H1 (cell line): ENCODE data around the gene PACS1. TPM values are rescaled to one million over a fixed set of nuclear protein-coding genes. Genes with fewer than 3 reads are reported as not detected.

Experiments used
- CTCF ChIA-PET: fragments of 300-600 bp; sonication (Branson Sonifier 250); formaldehyde crosslinking; loops from one replicate; lab custom pipeline; 2021; ENCODE audit not compliant: partially characterized antibody; lab: Charles Lee
- POLR2A ChIA-PET: fragments of 300-600 bp; sonication (Branson Sonifier 250); formaldehyde crosslinking; loops from one replicate; lab custom pipeline; 2021; ENCODE audit warnings: inconsistent platforms; ENCODE audit not compliant: partially characterized antibody; lab: Charles Lee
- DNase-seq, 2 experiments: peaks; one replicate each; pipeline versions ENCODE4 v3.0.0 to v3.0.0-alpha.2; 2010 to 2022; ENCODE audit warnings: low spot score in 2 of 2, low read depth in 1 of 2, mixed read lengths in 1 of 2
- FAIRE-seq: peaks from 2 replicates; lab custom pipeline; 2011; peaks lifted over from hg19 to GRCh38; lab: Jason Lieb, UNC
- H2AFZ ChIP-seq: 2 replicates; pipeline ENCODE4 v1.8.1; 2012; ENCODE audit warnings: low read length, inconsistent platforms
- H2AK5ac ChIP-seq: 2 replicates; pipeline ENCODE4 v1.6.1; 2013; ENCODE audit warnings: low read depth, low read length
- H2BK120ac ChIP-seq: replicated peaks from 2 replicates; pipeline ENCODE3; 2013; ENCODE audit warnings: low read depth, low read length, inconsistent platforms
- H2BK12ac ChIP-seq: 2 replicates; pipeline ENCODE4 v1.6.1; 2013; ENCODE audit warnings: low read depth, low read length
- H2BK15ac ChIP-seq: 2 replicates; pipeline ENCODE4 v1.6.1; 2013; ENCODE audit warnings: low read length
- H2BK20ac ChIP-seq: 2 replicates; pipeline ENCODE4 v1.6.1; 2013; ENCODE audit warnings: low read length
- H2BK5ac ChIP-seq: 2 replicates; pipeline ENCODE4 v1.6.1; 2013; ENCODE audit warnings: low read depth, low read length
- H3K14ac ChIP-seq: 2 replicates; pipeline ENCODE4 v1.6.1; 2013; ENCODE audit warnings: inconsistent platforms; ENCODE audit not compliant: insufficient read length
- H3K18ac ChIP-seq: 2 replicates; pipeline ENCODE4 v1.6.1; 2013; ENCODE audit warnings: low read length; ENCODE audit errors: extremely low read depth
- H3K23ac ChIP-seq: 2 replicates; pipeline ENCODE4 v1.6.1; 2013; ENCODE audit warnings: inconsistent platforms; ENCODE audit not compliant: insufficient read length
- H3K23me2 ChIP-seq: 2 replicates; pipeline ENCODE4 v1.6.1; 2013; ENCODE audit warnings: low read depth, low read length
- H3K27ac ChIP-seq: 2 replicates; pipeline ENCODE4 v1.6.1; 2011; ENCODE audit warnings: low read depth, low read length, inconsistent platforms
- H3K27me3 ChIP-seq, 4 experiments: replicated peaks in 1 of 4; 1 replicate in 1 of 4; 2 replicates in 3 of 4; pipeline versions ENCODE4 v1.6.1 to v1.8.1; 2011 to 2013; ENCODE audit warnings: low read length in 3 of 4, mild to moderate bottlenecking in 3 of 4, inconsistent platforms in 2 of 4, mixed read lengths in 2 of 4, moderate library complexity in 1 of 4; ENCODE audit not compliant: control insufficient read depth in 3 of 4, insufficient read depth in 3 of 4; ENCODE audit errors: extremely low read depth in 1 of 4
- H3K36me3 ChIP-seq, 4 experiments: 2 replicates each; pipeline versions ENCODE4 v1.6.1 to v1.8.1; 2011 to 2013; ENCODE audit warnings: mild to moderate bottlenecking in 4 of 4, low read length in 3 of 4, moderate library complexity in 2 of 4, control low read depth in 1 of 4, inconsistent platforms in 1 of 4; ENCODE audit not compliant: insufficient read depth in 4 of 4, control insufficient read depth in 2 of 4
- H3K4ac ChIP-seq: replicated peaks from 2 replicates; pipeline ENCODE3; 2013; ENCODE audit warnings: low read length, low read depth, mixed read lengths, inconsistent platforms; ENCODE audit not compliant: insufficient read length
- H3K4me1 ChIP-seq, 4 experiments: replicated peaks in 1 of 4; 1 replicate in 1 of 4; 2 replicates in 3 of 4; pipeline versions ENCODE4 v1.6.1 to v1.8.1; 2011 to 2013; ENCODE audit warnings: low read length in 3 of 4, inconsistent platforms in 2 of 4, mixed read lengths in 1 of 4; ENCODE audit not compliant: insufficient read depth in 4 of 4, control insufficient read depth in 3 of 4
- H3K4me2 ChIP-seq, 2 experiments: 2 replicates each; pipeline versions ENCODE4 v1.6.1 to v1.8.1; 2011 to 2013; ENCODE audit warnings: low read depth in 2 of 2, low read length in 2 of 2, control low read depth in 1 of 2, inconsistent platforms in 1 of 2, mild to moderate bottlenecking in 1 of 2; ENCODE audit not compliant: insufficient read depth in 1 of 2
- H3K4me3 ChIP-seq, 4 experiments: fragments of 200-600, 300-600 bp in 1 of 4; sonication (generic), shearing (Covaris generic), sonication (Bioruptor Twin) in 1 of 4; 2 replicates each; pipeline versions ENCODE4 v1.5.1 to v1.8.1; 2011 to 2016; ENCODE audit warnings: low read length in 4 of 4, low read depth in 3 of 4, control low read depth in 2 of 4, inconsistent platforms in 2 of 4, mild to moderate bottlenecking in 2 of 4, mixed read lengths in 1 of 4, moderate library complexity in 1 of 4; ENCODE audit not compliant: insufficient read depth in 2 of 4; ENCODE audit errors: extremely low read depth in 1 of 4
- H3K56ac ChIP-seq: replicated peaks from 2 replicates; pipeline ENCODE3; 2013; ENCODE audit warnings: low read depth, mild to moderate bottlenecking, mixed read lengths, low read length, inconsistent platforms; ENCODE audit not compliant: insufficient read length
- H3K79me1 ChIP-seq: 2 replicates; pipeline ENCODE4 v1.6.1; 2013; ENCODE audit warnings: low read depth, low read length, control low read depth
- H3K79me2 ChIP-seq, 2 experiments: 2 replicates each; pipeline versions ENCODE4 v1.6.1 to v1.8.1; 2012 to 2013; ENCODE audit warnings: low read length in 2 of 2, mild to moderate bottlenecking in 2 of 2, inconsistent platforms in 1 of 2; ENCODE audit not compliant: insufficient read depth in 2 of 2, control insufficient read depth in 1 of 2
- H3K9ac ChIP-seq, 4 experiments: replicated peaks in 1 of 4; 1 replicate in 1 of 4; 2 replicates in 3 of 4; pipeline versions ENCODE4 v1.6.1 to v1.8.1; 2011 to 2013; ENCODE audit warnings: low read depth in 3 of 4, low read length in 3 of 4, control low read depth in 2 of 4, mild to moderate bottlenecking in 2 of 4, moderate library complexity in 2 of 4, inconsistent platforms in 1 of 4; ENCODE audit errors: extremely low read depth in 1 of 4
- H3K9me3 ChIP-seq, 2 experiments: 2 replicates each; pipeline versions ENCODE4 v1.6.1 to v1.8.1; 2012 to 2013; ENCODE audit warnings: mild to moderate bottlenecking in 2 of 2, moderate library complexity in 2 of 2, control low read depth in 1 of 2, inconsistent platforms in 1 of 2, low read depth in 1 of 2, low read length in 1 of 2, mixed read lengths in 1 of 2; ENCODE audit not compliant: insufficient read depth in 2 of 2
- H4K20me1 ChIP-seq, 2 experiments: replicated peaks in 1 of 2; 2 replicates each; pipeline versions ENCODE3 to v1.8.1; 2011 to 2013; ENCODE audit warnings: inconsistent platforms in 2 of 2, low read length in 2 of 2, mild to moderate bottlenecking in 1 of 2; ENCODE audit not compliant: insufficient read depth in 2 of 2, control insufficient read depth in 1 of 2
- H4K5ac ChIP-seq: 2 replicates; pipeline ENCODE4 v1.6.1; 2013; ENCODE audit warnings: low read length, low read depth, mixed read lengths, inconsistent platforms; ENCODE audit not compliant: insufficient read length
- H4K8ac ChIP-seq: 2 replicates; pipeline ENCODE4 v1.8.0; 2013; ENCODE audit warnings: mild to moderate bottlenecking, moderate library complexity, low read length, inconsistent platforms; ENCODE audit not compliant: insufficient read depth; ENCODE audit errors: extremely low read depth
- H4K91ac ChIP-seq: replicated peaks from 2 replicates; pipeline ENCODE3; 2013; ENCODE audit warnings: low read length, mixed read lengths, inconsistent platforms; ENCODE audit not compliant: insufficient read length
- FOSL1 ChIP-seq: IDR thresholded peaks from 2 replicates; pipeline ENCODE4 v1.6.1; 2011; ENCODE audit warnings: mild to moderate bottlenecking, low read depth, low read length, moderate library complexity; ENCODE audit not compliant: insufficient read depth
- WGBS, 2 experiments: shearing (Covaris generic) in 1 of 2; methylation state at CpG; one replicate each; pipeline versions ENCODE4 v1.1.6 to v1.1.7; 2013 to 2015; ENCODE audit warnings: low lambda C conversion rate in 2 of 2, mixed read lengths in 2 of 2, inconsistent platforms in 1 of 2, low coverage in 1 of 2, missing lambda C conversion rate in 1 of 2; ENCODE audit not compliant: insufficient replicate concordance in 2 of 2, insufficient coverage in 1 of 2, insufficient read length in 1 of 2; ENCODE audit errors: extremely low coverage in 1 of 2, missing lambda C conversion rate in 1 of 2; 5-methylcytosine and 5-hydroxymethylcytosine counted together
- polyA plus RNA-seq, 7 experiments: library from polyadenylated mRNA; depleted of rRNA in 3 of 7; stranded (reverse) in 5 of 7; unstranded in 2 of 7; fragments of >200 nt in 5 of 7; fragments of 200-250 nt in 2 of 7; gene quantifications; 1 replicate in 5 of 7; 2 replicates in 1 of 7; 4 replicates in 1 of 7; pipeline versions ENCODE4 v1.2.1 to v1.2.3, GENCODE V29; 2011 to 2013; ENCODE audit warnings: missing spikeins in 2 of 7, mixed read lengths in 2 of 7
- total RNA-seq: library from RNA; stranded (reverse); fragmentation: NEBNext Ultra II Directional; extraction: Animal tissue kit (Norgen Biotek cat#: 25700); gene quantifications from 2 replicates; pipeline ENCODE4 v1.2.1, GENCODE V29; 2021

PACS1 gene
- total and polyA plus RNA-seq, 2 of the 8 experiments (the other 6 are each of a cell fraction or from before 2014, with no cell fraction given), result 11.5 to 36.0 TPM

DNA sequence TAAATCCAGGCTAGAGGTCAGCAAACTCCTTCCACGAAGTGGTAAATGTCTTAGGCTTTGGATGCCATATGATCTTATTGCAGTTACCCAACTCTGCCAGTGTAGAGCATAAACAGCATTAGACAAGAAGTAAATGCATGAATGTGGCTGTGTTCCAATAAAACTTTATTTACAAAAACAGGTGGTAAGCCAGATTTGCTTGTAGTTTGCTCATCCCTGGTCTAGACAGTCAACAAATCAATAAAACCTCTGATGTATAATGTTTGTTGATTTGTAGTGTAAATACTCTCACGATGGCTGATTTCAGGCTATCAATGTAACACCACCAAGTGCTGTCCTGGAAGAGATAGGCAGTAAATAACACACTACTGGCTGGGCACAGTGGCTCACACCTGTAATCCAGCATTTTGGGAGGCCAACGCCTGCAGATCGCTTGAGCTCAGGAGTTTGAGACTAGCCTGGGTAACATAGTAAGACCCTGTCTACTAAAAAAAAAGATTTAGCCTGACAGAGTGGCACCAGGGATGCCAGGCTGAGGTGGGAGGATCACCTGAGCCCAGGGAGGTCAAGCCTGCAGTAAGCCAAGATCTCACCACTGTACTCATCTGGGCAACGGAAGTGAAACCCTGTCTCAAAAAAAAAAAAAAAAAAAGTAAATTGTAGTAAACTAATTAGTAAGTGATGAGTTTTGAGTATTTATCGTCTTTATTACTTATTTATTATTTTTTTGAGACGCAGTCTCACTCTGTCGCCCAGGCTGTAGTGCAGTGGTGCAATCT lies 36.9 kb upstream of the PACS1 start:
- WGBS, 2 experiments, result 92% methylated on average over 7 of the region's 8 CpGs; no CpG with 5 or more reads in 1 of the 2 experiments
- Histone ChIP-seq H2BK20ac (no peak overlapping the region), H3K23me2 (0 out of 2 replicates have a peak, but pooled peaks cover 2% of the 10 kb centered on the region), H2BK12ac (no peak overlapping the region), H3K9me3 (peaks cover 6 to 8% of the 10 kb centered on the region in 2 experiments), H4K20me1 (no peaks in the 10 kb centered on the region), H3K9ac (no peak overlapping the region; a peak in 1 of 7 replicates), H4K8ac (no peak overlapping the region), H2AFZ (no peak overlapping the region), H3K36me3 (no peaks in the 10 kb centered on the region), H3K79me2 (no peaks in the 10 kb centered on the region), H2BK15ac (no peak overlapping the region), H3K4me2 (no peak overlapping the region), H4K91ac (no peak overlapping the region), H3K4me1 (no peaks in the 10 kb centered on the region), H3K23ac (no peak overlapping the region), H3K56ac (no peak overlapping the region), H3K4ac (no peak overlapping the region), H2AK5ac (no peak overlapping the region), H3K27me3 (no peaks in the 10 kb centered on the region), H3K14ac (no peak overlapping the region), H2BK5ac (no peak overlapping the region), H3K18ac (no peak overlapping the region), H3K4me3 (no peak overlapping the region), H2BK120ac (no peak overlapping the region), H3K79me1 (no peaks in the 10 kb centered on the region), H4K5ac (no peak overlapping the region), H3K27ac (no peak overlapping the region)
- DNase-seq (no peak), FAIRE-seq (no peak)
- POLR2A ChIA-PET, result no interaction called here
- CTCF ChIA-PET, result interaction anchor here (2.0 to 7.1 kb wide), 2 partner anchors 10 to 12 kb away, joined by 7 to 39 read pairs; no protein-coding TSS in a partner anchor
- TF ChIP-seq FOSL1, result no peak
